Measurements from ENCODE around the gene SDF2. TPM values are rescaled to one million over a fixed set of nuclear protein-coding genes. Genes with fewer than 3 reads are reported as not detected.
A peak's percentile ranks its signal among the peaks of the same experiment; 100 is the strongest.

SDF2 gene
- total and polyA plus RNA-seq, 9 of the 15 experiments (the other 6 are each of a cell fraction or from before 2014, with no cell fraction given) = 41.2 to 132 (median 65.6) TPM

DNA sequence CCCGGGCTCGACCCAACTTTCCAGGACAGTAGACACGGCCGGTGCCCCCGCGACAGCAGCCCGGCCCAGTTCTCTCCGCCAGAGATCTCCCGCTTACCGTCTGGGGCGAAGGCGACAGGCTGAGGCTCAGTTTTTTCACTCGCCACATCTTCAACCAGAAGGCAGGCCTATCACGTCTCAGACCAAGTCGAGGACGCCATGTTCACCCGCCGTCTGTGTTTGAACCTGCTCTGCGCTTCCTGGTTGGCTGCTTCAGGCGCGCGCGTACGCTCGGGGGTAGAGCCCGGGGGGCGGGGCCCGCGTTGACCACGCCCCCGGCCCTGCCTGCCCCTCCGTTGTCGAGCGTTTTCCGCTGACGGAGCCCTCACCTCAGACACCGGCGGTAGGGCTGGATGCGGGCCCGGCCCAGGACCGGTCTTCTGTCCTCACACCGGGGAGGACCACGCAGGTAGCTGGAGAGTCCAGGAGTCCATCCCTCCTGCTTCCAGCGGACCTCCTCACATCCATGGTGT lies 62.9 kb downstream of the SDF2 start, which contains the start of gene SPAG5 (continued):
- TF ChIP-seq RB1 (IDR thresholded peaks at IDR 0.05; ENCODE audit: low read depth) (peak; percentile 85), SNRNP70 (optimal IDR thresholded peaks at IDR 0.05; ENCODE audit: low read depth, low read length) (no peak), NR1H2 (CRISPR knock-in tag; IDR thresholded peaks at IDR 0.05) (no peak; the same call in 1 of the 2 replicates), ZFP30 (CRISPR knock-in tag; IDR thresholded peaks at IDR 0.05; ENCODE audit: borderline replicate concordance) (no peak), PHF21A (IDR thresholded peaks at IDR 0.05; ENCODE audit: borderline replicate concordance, low read depth) (no peak), ZNF551 (CRISPR knock-in tag; IDR thresholded peaks at IDR 0.05) (no peak), ZNF24 (IDR thresholded peaks at IDR 0.05) (peak; percentile 31; the same call in 1 of the 2 replicates), TAF15 (IDR thresholded peaks at IDR 0.05; ENCODE audit: low read depth, low read length) (no peak), POLR2A (conservative IDR thresholded peaks at IDR 0.05) (peak; percentile 98), SP2 (IDR thresholded peaks at IDR 0.05; ENCODE audit: extremely low read depth, low read depth, low read length, poor library complexity, severe bottlenecking) (no peak), NR2C1 (IDR thresholded peaks at IDR 0.05) (no peak), NR2C1 (tag; IDR thresholded peaks at IDR 0.05) (no peak), ATF1 (CRISPR knock-in tag; IDR thresholded peaks at IDR 0.05) (peak; percentile 34; the same call in 1 of the 2 replicates), ATF1 (tag; IDR thresholded peaks at IDR 0.05) (peak; percentile 86), ZNF133 (CRISPR knock-in tag; IDR thresholded peaks at IDR 0.05) (no peak)
- TF ChIP-seq, protein P1, sequence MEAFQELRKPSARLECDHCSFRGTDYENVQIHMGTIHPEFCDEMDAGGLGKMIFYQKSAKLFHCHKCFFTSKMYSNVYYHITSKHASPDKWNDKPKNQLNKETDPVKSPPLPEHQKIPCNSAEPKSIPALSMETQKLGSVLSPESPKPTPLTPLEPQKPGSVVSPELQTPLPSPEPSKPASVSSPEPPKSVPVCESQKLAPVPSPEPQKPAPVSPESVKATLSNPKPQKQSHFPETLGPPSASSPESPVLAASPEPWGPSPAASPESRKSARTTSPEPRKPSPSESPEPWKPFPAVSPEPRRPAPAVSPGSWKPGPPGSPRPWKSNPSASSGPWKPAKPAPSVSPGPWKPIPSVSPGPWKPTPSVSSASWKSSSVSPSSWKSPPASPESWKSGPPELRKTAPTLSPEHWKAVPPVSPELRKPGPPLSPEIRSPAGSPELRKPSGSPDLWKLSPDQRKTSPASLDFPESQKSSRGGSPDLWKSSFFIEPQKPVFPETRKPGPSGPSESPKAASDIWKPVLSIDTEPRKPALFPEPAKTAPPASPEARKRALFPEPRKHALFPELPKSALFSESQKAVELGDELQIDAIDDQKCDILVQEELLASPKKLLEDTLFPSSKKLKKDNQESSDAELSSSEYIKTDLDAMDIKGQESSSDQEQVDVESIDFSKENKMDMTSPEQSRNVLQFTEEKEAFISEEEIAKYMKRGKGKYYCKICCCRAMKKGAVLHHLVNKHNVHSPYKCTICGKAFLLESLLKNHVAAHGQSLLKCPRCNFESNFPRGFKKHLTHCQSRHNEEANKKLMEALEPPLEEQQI (IDR thresholded peaks at IDR 0.05) = 0 out of 2 replicates have a peak, but pooled peaks have one; percentile 41
- TF ChIP-seq, protein P2, sequence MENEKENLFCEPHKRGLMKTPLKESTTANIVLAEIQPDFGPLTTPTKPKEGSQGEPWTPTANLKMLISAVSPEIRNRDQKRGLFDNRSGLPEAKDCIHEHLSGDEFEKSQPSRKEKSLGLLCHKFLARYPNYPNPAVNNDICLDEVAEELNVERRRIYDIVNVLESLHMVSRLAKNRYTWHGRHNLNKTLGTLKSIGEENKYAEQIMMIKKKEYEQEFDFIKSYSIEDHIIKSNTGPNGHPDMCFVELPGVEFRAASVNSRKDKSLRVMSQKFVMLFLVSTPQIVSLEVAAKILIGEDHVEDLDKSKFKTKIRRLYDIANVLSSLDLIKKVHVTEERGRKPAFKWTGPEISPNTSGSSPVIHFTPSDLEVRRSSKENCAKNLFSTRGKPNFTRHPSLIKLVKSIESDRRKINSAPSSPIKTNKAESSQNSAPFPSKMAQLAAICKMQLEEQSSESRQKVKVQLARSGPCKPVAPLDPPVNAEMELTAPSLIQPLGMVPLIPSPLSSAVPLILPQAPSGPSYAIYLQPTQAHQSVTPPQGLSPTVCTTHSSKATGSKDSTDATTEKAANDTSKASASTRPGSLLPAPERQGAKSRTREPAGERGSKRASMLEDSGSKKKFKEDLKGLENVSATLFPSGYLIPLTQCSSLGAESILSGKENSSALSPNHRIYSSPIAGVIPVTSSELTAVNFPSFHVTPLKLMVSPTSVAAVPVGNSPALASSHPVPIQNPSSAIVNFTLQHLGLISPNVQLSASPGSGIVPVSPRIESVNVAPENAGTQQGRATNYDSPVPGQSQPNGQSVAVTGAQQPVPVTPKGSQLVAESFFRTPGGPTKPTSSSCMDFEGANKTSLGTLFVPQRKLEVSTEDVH (IDR thresholded peaks at IDR 0.05; ENCODE audit: low read depth, partially characterized antibody) = peak; percentile 13
- TF ChIP-seq, protein P3, sequence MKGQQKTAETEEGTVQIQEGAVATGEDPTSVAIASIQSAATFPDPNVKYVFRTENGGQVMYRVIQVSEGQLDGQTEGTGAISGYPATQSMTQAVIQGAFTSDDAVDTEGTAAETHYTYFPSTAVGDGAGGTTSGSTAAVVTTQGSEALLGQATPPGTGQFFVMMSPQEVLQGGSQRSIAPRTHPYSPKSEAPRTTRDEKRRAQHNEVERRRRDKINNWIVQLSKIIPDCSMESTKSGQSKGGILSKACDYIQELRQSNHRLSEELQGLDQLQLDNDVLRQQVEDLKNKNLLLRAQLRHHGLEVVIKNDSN (CRISPR knock-in tag; IDR thresholded peaks at IDR 0.05) = no peak
- TF ChIP-seq, protein P4, sequence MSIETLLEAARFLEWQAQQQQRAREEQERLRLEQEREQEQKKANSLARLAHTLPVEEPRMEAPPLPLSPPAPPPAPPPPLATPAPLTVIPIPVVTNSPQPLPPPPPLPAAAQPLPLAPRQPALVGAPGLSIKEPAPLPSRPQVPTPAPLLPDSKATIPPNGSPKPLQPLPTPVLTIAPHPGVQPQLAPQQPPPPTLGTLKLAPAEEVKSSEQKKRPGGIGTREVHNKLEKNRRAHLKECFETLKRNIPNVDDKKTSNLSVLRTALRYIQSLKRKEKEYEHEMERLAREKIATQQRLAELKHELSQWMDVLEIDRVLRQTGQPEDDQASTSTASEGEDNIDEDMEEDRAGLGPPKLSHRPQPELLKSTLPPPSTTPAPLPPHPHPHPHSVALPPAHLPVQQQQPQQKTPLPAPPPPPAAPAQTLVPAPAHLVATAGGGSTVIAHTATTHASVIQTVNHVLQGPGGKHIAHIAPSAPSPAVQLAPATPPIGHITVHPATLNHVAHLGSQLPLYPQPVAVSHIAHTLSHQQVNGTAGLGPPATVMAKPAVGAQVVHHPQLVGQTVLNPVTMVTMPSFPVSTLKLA (conservative IDR thresholded peaks at IDR 0.05) = peak; percentile 80 to 84
- TF ChIP-seq, protein P5, sequence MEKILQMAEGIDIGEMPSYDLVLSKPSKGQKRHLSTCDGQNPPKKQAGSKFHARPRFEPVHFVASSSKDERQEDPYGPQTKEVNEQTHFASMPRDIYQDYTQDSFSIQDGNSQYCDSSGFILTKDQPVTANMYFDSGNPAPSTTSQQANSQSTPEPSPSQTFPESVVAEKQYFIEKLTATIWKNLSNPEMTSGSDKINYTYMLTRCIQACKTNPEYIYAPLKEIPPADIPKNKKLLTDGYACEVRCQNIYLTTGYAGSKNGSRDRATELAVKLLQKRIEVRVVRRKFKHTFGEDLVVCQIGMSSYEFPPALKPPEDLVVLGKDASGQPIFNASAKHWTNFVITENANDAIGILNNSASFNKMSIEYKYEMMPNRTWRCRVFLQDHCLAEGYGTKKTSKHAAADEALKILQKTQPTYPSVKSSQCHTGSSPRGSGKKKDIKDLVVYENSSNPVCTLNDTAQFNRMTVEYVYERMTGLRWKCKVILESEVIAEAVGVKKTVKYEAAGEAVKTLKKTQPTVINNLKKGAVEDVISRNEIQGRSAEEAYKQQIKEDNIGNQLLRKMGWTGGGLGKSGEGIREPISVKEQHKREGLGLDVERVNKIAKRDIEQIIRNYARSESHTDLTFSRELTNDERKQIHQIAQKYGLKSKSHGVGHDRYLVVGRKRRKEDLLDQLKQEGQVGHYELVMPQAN (IDR thresholded peaks at IDR 0.05; ENCODE audit: borderline replicate concordance) = peak; percentile 86; the same call in 1 of the 2 replicates
